GM12874 (cell line): ENCODE data around the gene DGKZ.

Experiments used
- TF ChIP-seq, protein P1 (sequence below): IDR thresholded peaks from 2 replicates; pipeline ENCODE4 v1.5.1; 2011; ENCODE audit warnings: low read depth, mild to moderate bottlenecking, control low read depth, low read length, moderate library complexity; ENCODE audit not compliant: insufficient read depth

The DGKZ gene

GRCh38 chr11:46335890-46336562 lies 11.2 kb upstream of the DGKZ start:
- TF ChIP-seq, protein P1, sequence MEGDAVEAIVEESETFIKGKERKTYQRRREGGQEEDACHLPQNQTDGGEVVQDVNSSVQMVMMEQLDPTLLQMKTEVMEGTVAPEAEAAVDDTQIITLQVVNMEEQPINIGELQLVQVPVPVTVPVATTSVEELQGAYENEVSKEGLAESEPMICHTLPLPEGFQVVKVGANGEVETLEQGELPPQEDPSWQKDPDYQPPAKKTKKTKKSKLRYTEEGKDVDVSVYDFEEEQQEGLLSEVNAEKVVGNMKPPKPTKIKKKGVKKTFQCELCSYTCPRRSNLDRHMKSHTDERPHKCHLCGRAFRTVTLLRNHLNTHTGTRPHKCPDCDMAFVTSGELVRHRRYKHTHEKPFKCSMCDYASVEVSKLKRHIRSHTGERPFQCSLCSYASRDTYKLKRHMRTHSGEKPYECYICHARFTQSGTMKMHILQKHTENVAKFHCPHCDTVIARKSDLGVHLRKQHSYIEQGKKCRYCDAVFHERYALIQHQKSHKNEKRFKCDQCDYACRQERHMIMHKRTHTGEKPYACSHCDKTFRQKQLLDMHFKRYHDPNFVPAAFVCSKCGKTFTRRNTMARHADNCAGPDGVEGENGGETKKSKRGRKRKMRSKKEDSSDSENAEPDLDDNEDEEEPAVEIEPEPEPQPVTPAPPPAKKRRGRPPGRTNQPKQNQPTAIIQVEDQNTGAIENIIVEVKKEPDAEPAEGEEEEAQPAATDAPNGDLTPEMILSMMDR, result no peak

DNA sequence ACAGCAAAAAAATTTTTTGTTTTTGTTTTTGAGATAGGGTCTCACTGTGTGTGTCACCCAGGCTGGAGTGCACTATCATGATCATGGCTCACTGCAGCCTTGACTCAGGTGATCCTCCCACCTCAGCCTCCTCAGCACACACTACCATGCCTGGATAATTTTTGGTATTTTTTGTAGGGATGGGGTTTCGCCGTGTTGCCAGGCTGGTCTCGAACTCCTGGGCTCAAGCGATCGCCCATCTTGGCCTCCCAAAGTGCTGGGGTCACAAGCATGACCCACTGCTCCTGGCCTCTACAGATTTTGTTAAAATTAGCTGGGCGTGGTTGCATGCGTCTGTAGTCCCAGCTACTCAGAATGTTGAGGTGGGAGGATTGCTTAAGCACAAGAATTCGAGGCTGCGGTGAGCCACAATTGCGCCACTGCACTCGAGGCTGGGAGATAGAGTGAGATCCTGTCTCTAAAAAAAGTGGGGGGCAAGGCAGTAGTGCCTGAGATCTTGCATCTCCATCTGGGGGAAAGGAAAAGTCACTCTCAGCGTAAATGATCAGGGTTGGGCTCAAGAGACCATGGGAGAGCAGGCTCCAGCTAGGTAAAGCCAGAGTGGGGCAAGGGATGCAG lies 10.6 kb upstream of the DGKZ start:
- TF ChIP-seq, protein P1, result no peak

DNA sequence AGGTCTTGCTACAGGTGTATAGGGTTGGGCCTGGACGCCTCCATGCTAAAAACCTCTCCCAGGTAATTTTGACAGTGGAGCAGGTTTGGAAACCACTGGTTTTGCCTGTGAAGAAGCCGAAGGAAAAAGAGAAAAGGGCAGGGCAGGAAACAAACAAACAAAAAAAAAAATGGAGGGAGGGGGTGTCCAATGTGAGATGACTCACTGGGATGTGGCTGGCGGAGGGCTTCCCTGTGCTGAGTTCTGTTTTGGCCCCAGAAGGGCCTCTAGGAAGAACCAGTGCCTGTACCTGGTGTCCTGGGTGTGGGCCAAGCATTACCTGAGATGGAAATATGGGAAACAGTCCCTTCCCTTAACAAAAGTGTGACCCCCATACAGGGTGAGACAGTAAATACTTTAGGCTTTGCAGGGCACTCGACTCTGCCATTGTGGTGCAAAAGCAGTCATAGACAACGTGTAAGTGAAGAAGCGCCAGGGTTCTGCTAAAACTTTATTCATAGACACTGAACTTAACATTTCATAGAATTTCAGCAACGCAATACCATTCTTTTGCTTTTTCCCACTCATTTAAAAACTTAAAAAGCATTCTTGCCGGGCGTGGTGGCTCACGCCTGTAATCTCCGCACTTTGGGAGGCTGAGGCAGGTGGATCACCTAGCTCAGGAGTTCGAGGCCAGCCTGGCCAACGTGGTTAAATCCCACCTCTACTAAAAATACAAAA lies 9.5 kb upstream of the DGKZ start:
- TF ChIP-seq, protein P1, result no peak

DNA sequence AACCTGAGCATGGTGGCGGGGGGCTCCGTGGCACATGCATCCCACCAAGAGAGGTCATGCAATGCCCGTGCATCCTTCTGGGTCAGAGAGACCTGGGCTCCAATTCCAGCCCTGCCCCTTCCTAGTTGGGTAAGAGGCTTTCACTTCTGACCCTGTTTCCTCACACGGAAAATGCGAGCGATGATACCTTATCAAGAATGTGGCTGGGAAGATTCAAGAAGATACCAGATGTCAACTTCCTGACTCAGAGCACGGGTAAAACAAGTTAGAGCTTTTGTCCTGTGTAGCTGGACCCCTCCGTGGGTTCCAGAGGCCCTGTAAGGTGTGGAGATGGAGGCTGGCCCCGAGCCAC lies 8.7 kb upstream of the DGKZ start:
- TF ChIP-seq, protein P1, result no peak

DNA sequence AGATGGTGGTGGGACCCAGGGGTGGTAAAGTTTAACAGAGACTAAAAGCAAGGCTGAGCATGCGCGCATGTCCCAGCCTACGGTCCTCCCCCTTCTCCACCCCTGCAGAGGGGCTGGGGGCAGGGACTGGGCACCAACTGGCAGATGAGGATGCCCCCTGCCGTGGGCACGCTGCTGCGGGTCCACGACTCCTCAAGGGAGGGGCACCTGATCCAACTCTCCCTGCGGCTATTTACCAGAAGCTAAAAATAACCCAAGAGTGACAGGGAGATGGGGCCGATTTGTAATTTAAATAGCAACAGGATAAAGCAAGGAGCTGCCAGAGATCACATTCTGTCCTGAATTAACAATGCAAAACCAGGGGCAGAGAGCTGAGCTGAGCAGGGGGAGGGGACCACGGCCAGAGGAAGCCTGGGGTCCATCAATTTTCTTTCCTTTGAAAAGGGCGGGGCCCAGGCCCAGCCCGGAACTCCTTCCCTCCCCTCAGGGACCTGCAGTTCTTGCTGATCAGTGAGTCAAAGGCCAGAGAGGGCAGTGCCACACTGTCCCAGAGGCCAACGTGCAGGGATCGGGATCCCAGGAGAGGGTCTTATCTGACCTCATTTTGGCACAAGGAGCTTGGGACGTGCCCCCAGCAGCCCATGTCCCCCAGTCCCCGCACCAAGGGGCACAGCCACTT lies 8.1 kb upstream of the DGKZ start:
- TF ChIP-seq, protein P1, result no peak

- TF ChIP-seq, protein P1, result no peak
Measured at GRCh38 chr11:46339816-46340215, 7.4 kb upstream of the DGKZ start.

- TF ChIP-seq, protein P1, result no peak
Measured at GRCh38 chr11:46341454-46341853, 5.8 kb upstream of the DGKZ start.
